WTC11 (cell line): ENCODE data around the gene KDM5B. TPM values are rescaled to one million over a fixed set of nuclear protein-coding genes. Genes with fewer than 3 reads are reported as not detected.
A peak's percentile ranks its signal among the peaks of the same experiment; 100 is the strongest.

Experiments used
- ATAC-seq: fragments of 200-7000 bp; cut with Tn5 transposase; 2 replicates; pipeline ENCODE4 v1.10.0; 2021; ENCODE audit warnings: mild to moderate bottlenecking, moderate library complexity
- CTCF ChIA-PET: fragments of 300-600 bp; sonication (Branson Sonifier 250); formaldehyde crosslinking; loops from one replicate; lab custom pipeline; 2021; ENCODE audit warnings: antibody characterized with exemption; lab: Charles Lee
- POLR2A ChIA-PET: fragments of 350-600 bp; sonication (Branson Sonifier 250); formaldehyde crosslinking; loops from one replicate; lab custom pipeline; 2021; ENCODE audit warnings: antibody characterized with exemption; lab: Charles Lee
- DNase-seq: peaks from one replicate; pipeline ENCODE4 v3.0.0; 2021; ENCODE audit warnings: low spot score
- H3K27ac Mint-ChIP-seq: 2 replicates; pipeline ENCODE4 v1.8.0; 2021; ENCODE audit warnings: mixed read lengths
- H3K27me3 Mint-ChIP-seq: 2 replicates; pipeline ENCODE4 v1.8.0; 2021; ENCODE audit warnings: low read depth, mild to moderate bottlenecking, moderate library complexity, mixed read lengths
- H3K36me3 Mint-ChIP-seq: 2 replicates; pipeline ENCODE4 v1.8.0; 2021; ENCODE audit warnings: mixed read lengths
- H3K4me1 Mint-ChIP-seq: 2 replicates; pipeline ENCODE4 v1.8.0; 2022; ENCODE audit warnings: mixed read lengths
- H3K4me3 Mint-ChIP-seq: 2 replicates; pipeline ENCODE4 v1.8.0; 2021; ENCODE audit warnings: mild to moderate bottlenecking, moderate library complexity, mixed read lengths
- H3K9me3 Mint-ChIP-seq: 2 replicates; pipeline ENCODE4 v1.8.0; 2021; ENCODE audit warnings: mixed read lengths
- CBFB ChIP-seq: sonication (generic); formaldehyde crosslinking; IDR thresholded peaks from 2 replicates; pipeline ENCODE4 v1.8.1; 2022; ENCODE audit warnings: mild to moderate bottlenecking, low read depth, missing genetic modification reagents
- EMX1 ChIP-seq: fragments of 250-450 bp; sonication (Bioruptor Pico); IDR thresholded peaks from 2 replicates; pipeline ENCODE4 v1.8.0; 2021; ENCODE audit warnings: mild to moderate bottlenecking
- ESRRA ChIP-seq: sonication (generic); formaldehyde crosslinking; IDR thresholded peaks from 2 replicates; pipeline ENCODE4 v1.8.1; 2022; ENCODE audit warnings: mild to moderate bottlenecking, missing genetic modification reagents, borderline replicate concordance
- ETV6 ChIP-seq: sonication (generic); formaldehyde crosslinking; IDR thresholded peaks from 2 replicates; pipeline ENCODE4 v1.8.1; 2022; ENCODE audit warnings: mild to moderate bottlenecking, missing genetic modification reagents
- FOXJ3 ChIP-seq: sonication (generic); formaldehyde crosslinking; IDR thresholded peaks from 2 replicates; pipeline ENCODE4 v1.9.0; 2021; ENCODE audit warnings: missing genetic modification reagents, mild to moderate bottlenecking, borderline replicate concordance
- FOXP1 ChIP-seq: sonication (generic); formaldehyde crosslinking; IDR thresholded peaks from 2 replicates; pipeline ENCODE4 v1.8.0; 2022; ENCODE audit warnings: missing genetic modification reagents, mild to moderate bottlenecking, moderate library complexity, borderline replicate concordance
- GABPB1 ChIP-seq: sonication (generic); formaldehyde crosslinking; IDR thresholded peaks from 2 replicates; pipeline ENCODE4 v1.8.1; 2023; ENCODE audit warnings: mild to moderate bottlenecking, missing genetic modification reagents
- GRHL2 ChIP-seq: fragments of 250-450 bp; sonication (Bioruptor Pico); IDR thresholded peaks from 2 replicates; pipeline ENCODE4 v1.8.0; 2022; ENCODE audit warnings: mild to moderate bottlenecking, moderate library complexity; ENCODE audit not compliant: insufficient replicate concordance, severe bottlenecking
- HMGA2 ChIP-seq: fragments of 250-450 bp; sonication (Bioruptor Pico); IDR thresholded peaks from 2 replicates; pipeline ENCODE4 v1.4.0; 2021; ENCODE audit warnings: mild to moderate bottlenecking, moderate library complexity
- NR3C1 ChIP-seq: sonication (generic); formaldehyde crosslinking; conservative IDR thresholded peaks from 2 replicates; pipeline ENCODE4 v1.8.1; 2023; ENCODE audit warnings: low read depth, mild to moderate bottlenecking, missing genetic modification reagents
- OVOL2 ChIP-seq: fragments of 250-450 bp; sonication (Bioruptor Pico); IDR thresholded peaks from 2 replicates; pipeline ENCODE4 v1.9.0; 2021; ENCODE audit warnings: mild to moderate bottlenecking, borderline replicate concordance
- SMAD4 ChIP-seq: sonication (generic); formaldehyde crosslinking; IDR thresholded peaks from 2 replicates; pipeline ENCODE4 v1.8.0; 2022; ENCODE audit warnings: mild to moderate bottlenecking, missing genetic modification reagents
- TEAD4 ChIP-seq: sonication (generic); formaldehyde crosslinking; IDR thresholded peaks from 2 replicates; pipeline ENCODE4 v1.8.0; 2022; ENCODE audit warnings: mild to moderate bottlenecking, missing genetic modification reagents
- ZNF232 ChIP-seq: sonication (generic); formaldehyde crosslinking; IDR thresholded peaks from 2 replicates; pipeline ENCODE4 v1.8.0; 2022; ENCODE audit warnings: mild to moderate bottlenecking, missing genetic modification reagents
- ZNF263 ChIP-seq: sonication (generic); formaldehyde crosslinking; IDR thresholded peaks from 2 replicates; pipeline ENCODE4 v1.8.1; 2022; ENCODE audit warnings: low read depth, mild to moderate bottlenecking, moderate library complexity, missing genetic modification reagents
- ZNF396 ChIP-seq: fragments of 250-450 bp; sonication (Bioruptor Pico); IDR thresholded peaks from 2 replicates; pipeline ENCODE4 v1.8.0; 2021; ENCODE audit warnings: mild to moderate bottlenecking, moderate library complexity, borderline replicate concordance
- ZNF416 ChIP-seq: fragments of 250-450 bp; sonication (Bioruptor Pico); IDR thresholded peaks from 2 replicates; pipeline ENCODE4 v1.9.0; 2021; ENCODE audit warnings: mild to moderate bottlenecking, inconsistent platforms
- ZNF671 ChIP-seq: fragments of 250-450 bp; sonication (Bioruptor Pico); IDR thresholded peaks from 2 replicates; pipeline ENCODE4 v1.8.0; 2021; ENCODE audit warnings: mild to moderate bottlenecking
- total RNA-seq: library from RNA; stranded (reverse); gene quantifications from 3 replicates; pipeline ENCODE4 v1.2.3, GENCODE V29; 2021
- TF ChIP-seq, protein P1 (sequence below): sonication (generic); formaldehyde crosslinking; IDR thresholded peaks from 2 replicates; pipeline ENCODE4 v1.8.0; 2022; ENCODE audit warnings: missing genetic modification reagents
- TF ChIP-seq, protein P2 (sequence below): fragments of 250-450 bp; sonication (Bioruptor Pico); IDR thresholded peaks from 2 replicates; pipeline ENCODE4 v1.9.0; 2021; ENCODE audit warnings: moderate library complexity, mild to moderate bottlenecking, inconsistent platforms, borderline replicate concordance
- TF ChIP-seq, protein P3 (sequence below): sonication (generic); formaldehyde crosslinking; conservative IDR thresholded peaks from 2 replicates; pipeline ENCODE4 v1.8.1; 2022; ENCODE audit warnings: mild to moderate bottlenecking, missing genetic modification reagents
- TF ChIP-seq, protein P4 (sequence below): sonication (generic); formaldehyde crosslinking; IDR thresholded peaks from 2 replicates; pipeline ENCODE4 v1.8.0; 2022; ENCODE audit warnings: mild to moderate bottlenecking, missing genetic modification reagents
- TF ChIP-seq, protein P5 (sequence below): fragments of 250-450 bp; sonication (Bioruptor Pico); conservative IDR thresholded peaks from 2 replicates; pipeline ENCODE4 v1.9.0; 2021; ENCODE audit warnings: mild to moderate bottlenecking
- TF ChIP-seq, protein P6 (sequence below): sonication (generic); formaldehyde crosslinking; IDR thresholded peaks from 2 replicates; pipeline ENCODE4 v1.8.1; 2023; ENCODE audit warnings: mild to moderate bottlenecking, missing genetic modification reagents
- TF ChIP-seq, protein P7 (sequence below): sonication (generic); formaldehyde crosslinking; IDR thresholded peaks from 2 replicates; pipeline ENCODE4 v1.8.1; 2022; ENCODE audit warnings: mild to moderate bottlenecking, missing genetic modification reagents, moderate library complexity, borderline replicate concordance

Gene KDM5B
- total RNA-seq, 1 experiment from 2014 or later = 222 TPM

DNA sequence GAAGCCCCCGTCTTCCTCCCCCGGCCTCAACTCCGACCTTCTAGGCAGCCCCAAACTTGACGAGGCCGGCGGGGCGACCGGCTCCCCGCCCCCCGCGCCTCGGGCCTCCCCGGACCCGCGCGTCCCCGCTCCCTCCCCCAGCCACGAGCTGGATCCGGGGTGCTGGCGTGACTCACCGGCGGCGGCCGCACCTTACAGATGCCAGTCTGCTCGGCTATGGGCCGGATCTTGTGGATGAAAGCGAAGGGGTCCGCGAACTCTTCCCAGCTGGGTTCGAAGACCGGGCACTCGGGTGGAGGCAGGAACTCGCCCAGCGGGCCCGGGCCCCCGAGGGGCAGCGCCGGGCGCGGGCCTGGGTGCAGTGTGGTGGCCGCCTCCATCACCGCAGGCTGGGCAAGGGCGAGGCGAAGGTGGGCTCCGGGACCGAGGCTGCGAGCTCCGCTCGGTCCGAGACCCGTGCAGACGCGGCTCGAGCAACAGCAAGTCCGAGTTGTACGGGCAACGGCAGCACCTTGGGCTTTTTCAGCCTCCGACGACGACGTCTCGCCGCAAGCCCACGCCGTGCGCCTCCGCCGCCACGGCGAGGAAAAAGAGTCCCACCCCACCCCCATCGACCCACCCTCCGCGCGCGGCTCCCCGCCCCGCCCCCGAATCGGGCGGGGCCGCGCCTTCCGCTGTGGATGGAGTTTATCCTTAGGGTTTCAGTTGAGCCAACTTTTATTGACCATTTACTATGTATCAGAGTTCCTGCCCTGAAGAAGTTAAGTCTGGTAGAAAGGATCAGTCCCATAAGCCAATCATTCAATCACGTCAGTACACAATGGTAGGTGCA, at the start of gene KDM5B (continued):
- TF ChIP-seq, protein P1, sequence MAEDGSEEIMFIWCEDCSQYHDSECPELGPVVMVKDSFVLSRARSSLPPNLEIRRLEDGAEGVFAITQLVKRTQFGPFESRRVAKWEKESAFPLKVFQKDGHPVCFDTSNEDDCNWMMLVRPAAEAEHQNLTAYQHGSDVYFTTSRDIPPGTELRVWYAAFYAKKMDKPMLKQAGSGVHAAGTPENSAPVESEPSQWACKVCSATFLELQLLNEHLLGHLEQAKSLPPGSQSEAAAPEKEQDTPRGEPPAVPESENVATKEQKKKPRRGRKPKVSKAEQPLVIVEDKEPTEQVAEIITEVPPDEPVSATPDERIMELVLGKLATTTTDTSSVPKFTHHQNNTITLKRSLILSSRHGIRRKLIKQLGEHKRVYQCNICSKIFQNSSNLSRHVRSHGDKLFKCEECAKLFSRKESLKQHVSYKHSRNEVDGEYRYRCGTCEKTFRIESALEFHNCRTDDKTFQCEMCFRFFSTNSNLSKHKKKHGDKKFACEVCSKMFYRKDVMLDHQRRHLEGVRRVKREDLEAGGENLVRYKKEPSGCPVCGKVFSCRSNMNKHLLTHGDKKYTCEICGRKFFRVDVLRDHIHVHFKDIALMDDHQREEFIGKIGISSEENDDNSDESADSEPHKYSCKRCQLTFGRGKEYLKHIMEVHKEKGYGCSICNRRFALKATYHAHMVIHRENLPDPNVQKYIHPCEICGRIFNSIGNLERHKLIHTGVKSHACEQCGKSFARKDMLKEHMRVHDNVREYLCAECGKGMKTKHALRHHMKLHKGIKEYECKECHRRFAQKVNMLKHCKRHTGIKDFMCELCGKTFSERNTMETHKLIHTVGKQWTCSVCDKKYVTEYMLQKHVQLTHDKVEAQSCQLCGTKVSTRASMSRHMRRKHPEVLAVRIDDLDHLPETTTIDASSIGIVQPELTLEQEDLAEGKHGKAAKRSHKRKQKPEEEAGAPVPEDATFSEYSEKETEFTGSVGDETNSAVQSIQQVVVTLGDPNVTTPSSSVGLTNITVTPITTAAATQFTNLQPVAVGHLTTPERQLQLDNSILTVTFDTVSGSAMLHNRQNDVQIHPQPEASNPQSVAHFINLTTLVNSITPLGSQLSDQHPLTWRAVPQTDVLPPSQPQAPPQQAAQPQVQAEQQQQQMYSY = no peak
- TF ChIP-seq OVOL2 (CRISPR knock-in tag) (no peak), GABPB1 (no peak), GRHL2 (CRISPR knock-in tag) (no peak), ZNF263 (peak; percentile 45; the same call in 1 of the 2 replicates), ZNF671 (CRISPR knock-in tag) (no peak), ZNF396 (no peak), ZNF232 (CRISPR knock-in tag) (peak; percentile 75; the same call in 1 of the 2 replicates), FOXP1 (CRISPR knock-in tag) (peak; percentile 88), NR3C1 (CRISPR knock-in tag) (no peak), SMAD4 (CRISPR knock-in tag) (no peak)
- TF ChIP-seq, protein P2, sequence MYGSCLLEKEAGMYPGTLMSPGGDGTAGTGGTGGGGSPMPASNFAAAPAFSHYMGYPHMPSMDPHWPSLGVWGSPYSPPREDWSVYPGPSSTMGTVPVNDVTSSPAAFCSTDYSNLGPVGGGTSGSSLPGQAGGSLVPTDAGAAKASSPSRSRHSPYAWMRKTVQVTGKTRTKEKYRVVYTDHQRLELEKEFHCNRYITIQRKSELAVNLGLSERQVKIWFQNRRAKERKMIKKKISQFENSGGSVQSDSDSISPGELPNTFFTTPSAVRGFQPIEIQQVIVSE (CRISPR knock-in tag) = no peak
- TF ChIP-seq, protein P3, sequence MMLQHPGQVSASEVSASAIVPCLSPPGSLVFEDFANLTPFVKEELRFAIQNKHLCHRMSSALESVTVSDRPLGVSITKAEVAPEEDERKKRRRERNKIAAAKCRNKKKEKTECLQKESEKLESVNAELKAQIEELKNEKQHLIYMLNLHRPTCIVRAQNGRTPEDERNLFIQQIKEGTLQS = no peak
- TF ChIP-seq, protein P4, sequence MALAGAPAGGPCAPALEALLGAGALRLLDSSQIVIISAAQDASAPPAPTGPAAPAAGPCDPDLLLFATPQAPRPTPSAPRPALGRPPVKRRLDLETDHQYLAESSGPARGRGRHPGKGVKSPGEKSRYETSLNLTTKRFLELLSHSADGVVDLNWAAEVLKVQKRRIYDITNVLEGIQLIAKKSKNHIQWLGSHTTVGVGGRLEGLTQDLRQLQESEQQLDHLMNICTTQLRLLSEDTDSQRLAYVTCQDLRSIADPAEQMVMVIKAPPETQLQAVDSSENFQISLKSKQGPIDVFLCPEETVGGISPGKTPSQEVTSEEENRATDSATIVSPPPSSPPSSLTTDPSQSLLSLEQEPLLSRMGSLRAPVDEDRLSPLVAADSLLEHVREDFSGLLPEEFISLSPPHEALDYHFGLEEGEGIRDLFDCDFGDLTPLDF = 0 out of 2 replicates have a peak, but pooled peaks have one; percentile 63
- TF ChIP-seq, protein P5, sequence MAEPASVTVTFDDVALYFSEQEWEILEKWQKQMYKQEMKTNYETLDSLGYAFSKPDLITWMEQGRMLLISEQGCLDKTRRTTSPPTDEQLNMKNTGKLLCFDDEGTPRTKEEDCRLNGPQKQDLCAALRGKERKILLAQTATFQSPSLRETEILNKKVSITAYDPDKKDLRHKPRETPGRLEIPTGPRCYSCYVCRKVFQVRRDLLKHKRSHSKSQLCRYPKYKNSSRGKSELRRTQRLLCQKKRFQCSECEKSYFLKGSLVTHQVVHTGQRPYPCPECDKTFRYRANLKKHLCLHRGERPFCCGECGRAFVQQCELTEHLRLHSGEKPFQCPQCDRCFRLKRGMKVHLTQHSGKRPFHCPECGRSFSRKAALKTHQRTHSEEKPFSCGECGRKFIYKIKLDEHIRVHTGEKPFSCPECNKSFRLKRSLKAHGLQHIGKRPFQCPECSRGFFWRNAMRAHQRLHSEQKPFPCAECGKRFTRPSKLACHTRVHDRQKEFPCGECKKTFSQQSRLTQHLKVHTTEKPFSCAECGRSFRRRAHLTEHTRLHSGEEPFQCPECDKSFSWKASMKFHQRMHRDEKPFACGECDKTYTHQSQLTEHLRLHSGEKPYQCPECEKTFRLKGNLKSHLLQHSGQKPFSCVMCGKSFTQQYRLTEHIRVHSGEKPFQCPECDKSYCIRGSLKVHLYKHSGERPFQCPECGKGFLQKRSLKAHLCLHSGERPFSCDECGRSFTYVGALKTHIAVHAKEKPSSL (CRISPR knock-in tag) = no peak
- TF ChIP-seq, protein P6, sequence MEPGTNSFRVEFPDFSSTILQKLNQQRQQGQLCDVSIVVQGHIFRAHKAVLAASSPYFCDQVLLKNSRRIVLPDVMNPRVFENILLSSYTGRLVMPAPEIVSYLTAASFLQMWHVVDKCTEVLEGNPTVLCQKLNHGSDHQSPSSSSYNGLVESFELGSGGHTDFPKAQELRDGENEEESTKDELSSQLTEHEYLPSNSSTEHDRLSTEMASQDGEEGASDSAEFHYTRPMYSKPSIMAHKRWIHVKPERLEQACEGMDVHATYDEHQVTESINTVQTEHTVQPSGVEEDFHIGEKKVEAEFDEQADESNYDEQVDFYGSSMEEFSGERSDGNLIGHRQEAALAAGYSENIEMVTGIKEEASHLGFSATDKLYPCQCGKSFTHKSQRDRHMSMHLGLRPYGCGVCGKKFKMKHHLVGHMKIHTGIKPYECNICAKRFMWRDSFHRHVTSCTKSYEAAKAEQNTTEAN (CRISPR knock-in tag) = peak; percentile 69; the same call in 1 of the 2 replicates

DNA sequence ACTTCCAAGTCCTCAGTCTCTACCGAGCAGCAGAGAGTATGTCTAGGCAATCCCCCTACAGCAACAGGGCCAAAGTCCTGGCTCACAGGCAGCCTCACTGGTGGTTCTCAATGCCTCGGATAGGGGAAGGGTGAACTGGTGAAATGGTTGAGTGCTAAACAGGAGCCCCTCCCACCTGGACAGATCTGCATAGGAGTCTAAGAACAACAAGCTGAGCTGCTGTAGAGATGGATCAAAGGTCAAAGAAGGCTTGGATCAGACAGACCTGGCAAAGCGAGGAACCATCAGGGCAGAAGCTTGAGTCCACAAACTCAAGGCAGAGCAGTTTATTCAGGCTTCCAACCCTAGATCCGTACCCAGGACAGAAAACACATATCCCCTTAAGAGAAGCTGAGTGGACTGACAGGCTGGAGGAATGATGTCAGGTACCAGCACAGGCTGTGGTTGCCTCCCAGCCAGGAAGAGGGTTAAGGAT, 49.0 kb upstream of the KDM5B start:
- ATAC-seq (no peak), DNase-seq (no peak)
- H3K27ac Mint-ChIP-seq = no peak overlapping the region
- no peaks in the 10 kb centered on the region for H3K9me3 Mint-ChIP-seq
- H3K36me3 Mint-ChIP-seq = peaks cover 42% of the 10 kb centered on the region
- peaks cover 14% of the 10 kb centered on the region for H3K4me1 Mint-ChIP-seq
- H3K4me3 Mint-ChIP-seq = no peak overlapping the region
- CTCF ChIA-PET = no interaction called here
- POLR2A ChIA-PET = no interaction called here
- no peaks in the 10 kb centered on the region for H3K27me3 Mint-ChIP-seq
- TF ChIP-seq ESRRA (CRISPR knock-in tag) (no peak), HMGA2 (CRISPR knock-in tag) (no peak), FOXJ3 (CRISPR knock-in tag) (no peak), ZNF416 (CRISPR knock-in tag) (no peak), CBFB (CRISPR knock-in tag) (no peak), ZNF263 (no peak), ETV6 (CRISPR knock-in tag) (no peak), EMX1 (no peak), TEAD4 (no peak)
- TF ChIP-seq, protein P4 = no peak
- TF ChIP-seq, protein P7, sequence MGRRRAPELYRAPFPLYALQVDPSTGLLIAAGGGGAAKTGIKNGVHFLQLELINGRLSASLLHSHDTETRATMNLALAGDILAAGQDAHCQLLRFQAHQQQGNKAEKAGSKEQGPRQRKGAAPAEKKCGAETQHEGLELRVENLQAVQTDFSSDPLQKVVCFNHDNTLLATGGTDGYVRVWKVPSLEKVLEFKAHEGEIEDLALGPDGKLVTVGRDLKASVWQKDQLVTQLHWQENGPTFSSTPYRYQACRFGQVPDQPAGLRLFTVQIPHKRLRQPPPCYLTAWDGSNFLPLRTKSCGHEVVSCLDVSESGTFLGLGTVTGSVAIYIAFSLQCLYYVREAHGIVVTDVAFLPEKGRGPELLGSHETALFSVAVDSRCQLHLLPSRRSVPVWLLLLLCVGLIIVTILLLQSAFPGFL = no peak
